Tibial nerve (tissue), 4 donors: ENCODE measurements around the gene JMJD7. TPM values are rescaled to one million over a fixed set of nuclear protein-coding genes. Genes with fewer than 3 reads are reported as not detected.

Source experiments
- DNase-seq, 2 donors: peaks; one replicate each; pipeline ENCODE4 v3.0.0-alpha.2; 2019; ENCODE audit warnings: low spot score in 2 of 2
- H3K27ac ChIP-seq, 4 donors: fragments of 200-600 bp; sonication (generic) in 3 of 4; one replicate each; pipeline ENCODE4 v1.5.1; 2017 to 2019; ENCODE audit warnings: mild to moderate bottlenecking in 1 of 4
- H3K27me3 ChIP-seq, 2 donors: fragments of 200-600 bp; sonication (generic) in 1 of 2; one replicate each; pipeline versions ENCODE4 v1.5.1 to v1.6.0; 2017 to 2019
- H3K36me3 ChIP-seq, 3 donors: fragments of 200-600 bp; sonication (generic); one replicate each; pipeline ENCODE4 v1.5.1; 2018 to 2019
- H3K4me1 ChIP-seq, 4 donors: fragments of 200-600 bp; sonication (generic) in 3 of 4; one replicate each; pipeline ENCODE4 v1.5.1; 2017 to 2019
- H3K4me3 ChIP-seq, 4 donors: fragments of 200-600 bp; sonication (generic) in 3 of 4; one replicate each; pipeline ENCODE4 v1.5.1; 2017 to 2019; ENCODE audit warnings: mild to moderate bottlenecking in 1 of 4, moderate library complexity in 1 of 4
- H3K9me3 ChIP-seq, 4 donors: fragments of 200-600 bp; sonication (generic) in 3 of 4; one replicate each; pipeline ENCODE4 v1.5.1; 2017 to 2019
- CTCF ChIP-seq, 5 experiments: fragments of 200-600 bp in 3 of 5; fragments of 450-650 bp in 2 of 5; sonication (generic) in 3 of 5; IDR thresholded peaks; one replicate each; pipeline ENCODE4 v1.5.1; 2016 to 2019; ENCODE audit warnings: antibody characterized with exemption in 5 of 5, mild to moderate bottlenecking in 3 of 5, moderate library complexity in 2 of 5
- EP300 ChIP-seq, 2 donors: sonication (generic); formaldehyde crosslinking; IDR thresholded peaks; one replicate each; pipeline ENCODE4 v1.6.1; 2017; ENCODE audit warnings: antibody characterized with exemption in 2 of 2, mild to moderate bottlenecking in 1 of 2
- POLR2A ChIP-seq, 2 donors: fragments of 450-650 bp; IDR thresholded peaks; one replicate each; pipeline ENCODE4 v1.6.1; 2017; ENCODE audit warnings: antibody characterized with exemption in 2 of 2, mild to moderate bottlenecking in 2 of 2, moderate library complexity in 2 of 2
- WGBS, 2 donors: methylation state at CpG; one replicate each; pipeline ENCODE4 v1.1.5; 2018; 5-methylcytosine and 5-hydroxymethylcytosine counted together
- total RNA-seq, 4 donors: library from RNA; depleted of rRNA; stranded (reverse); fragments of >200 nt; gene quantifications; one replicate each; pipeline ENCODE4 v1.1.0, GENCODE V29; 2016

Gene JMJD7
- total RNA-seq, 4 donors from 2014 or later, result 9.0 to 16.8 (median 12.0) TPM

DNA sequence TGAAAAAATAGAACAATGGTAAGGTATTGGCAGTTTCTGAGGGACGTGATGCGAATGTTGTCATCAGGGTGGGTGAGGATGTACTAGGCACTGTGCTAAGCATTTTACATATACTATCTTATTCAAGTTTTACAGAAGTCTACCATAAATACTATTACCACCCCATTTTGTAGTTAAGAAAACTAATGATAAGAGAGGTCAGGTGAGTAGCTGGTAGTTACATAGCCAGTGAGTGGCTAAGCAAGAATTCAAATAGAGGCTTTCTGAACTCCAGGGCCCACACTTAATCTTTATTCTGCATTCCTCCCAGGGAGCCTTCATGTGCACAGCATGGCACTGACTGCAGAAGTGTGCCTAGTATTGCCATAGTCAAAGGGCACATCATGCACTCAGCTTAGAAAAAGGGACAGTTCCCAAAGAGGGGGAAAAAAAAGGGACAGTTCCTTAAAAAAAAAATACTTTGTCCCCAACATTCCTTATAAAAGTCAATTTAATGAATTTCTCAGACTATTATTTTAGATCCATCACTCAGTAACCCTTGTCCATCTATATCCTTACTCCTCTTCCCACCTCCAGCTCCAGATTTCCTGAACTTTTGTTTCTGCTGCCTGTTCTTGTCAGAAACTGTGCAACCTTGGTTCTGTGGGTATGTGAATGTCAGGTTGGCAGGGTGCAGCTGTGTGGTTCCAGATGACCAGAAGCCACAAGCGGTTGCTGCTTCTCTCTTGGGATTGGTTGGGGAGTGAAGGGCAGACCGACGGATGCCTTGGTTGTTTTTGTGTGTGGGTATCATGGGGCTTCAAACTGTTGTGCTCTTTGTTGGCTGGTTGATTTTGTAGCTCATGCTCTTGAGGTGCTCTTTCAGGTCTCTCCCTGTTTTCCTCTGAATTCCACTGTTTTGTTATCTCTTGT, 45.3 kb upstream of the JMJD7 start:
- no peak overlapping the region for H3K27ac ChIP-seq
- TF ChIP-seq EP300 (IDR thresholded peaks at IDR 0.05), result no peak
- no peak for TF ChIP-seq CTCF (IDR thresholded peaks at IDR 0.05)
- TF ChIP-seq POLR2A (IDR thresholded peaks at IDR 0.05), result no peak
- H3K4me3 ChIP-seq, result no peak overlapping the region
- WGBS, 2 donors, result 91% methylated on average over 5 of the region's 5 CpGs
- DNase-seq, result no peak
- peaks cover 0 to 21% (median 1%) of the 10 kb centered on the region in 4 donors for H3K4me1 ChIP-seq
- no peaks in the 10 kb centered on the region for H3K36me3 ChIP-seq
- no peaks in the 10 kb centered on the region for H3K27me3 ChIP-seq
- no peaks in the 10 kb centered on the region for H3K9me3 ChIP-seq

GRCh38 chr15:41783296-41783695, 44.6 kb upstream of the JMJD7 start:
- no peak overlapping the region for H3K4me3 ChIP-seq
- no peak overlapping the region for H3K27ac ChIP-seq
- H3K9me3 ChIP-seq, result no peaks in the 10 kb centered on the region
- no peaks in the 10 kb centered on the region for H3K36me3 ChIP-seq
- TF ChIP-seq POLR2A (IDR thresholded peaks at IDR 0.05) (no peak), CTCF (IDR thresholded peaks at IDR 0.05) (no peak), EP300 (IDR thresholded peaks at IDR 0.05) (no peak)
- peaks cover 0 to 15% (median 1%) of the 10 kb centered on the region in 4 donors for H3K4me1 ChIP-seq
- 89 to 92% methylated on average over 1 of the region's 1 CpG for WGBS, 2 donors
- no peaks in the 10 kb centered on the region for H3K27me3 ChIP-seq
- DNase-seq, result no peak

DNA sequence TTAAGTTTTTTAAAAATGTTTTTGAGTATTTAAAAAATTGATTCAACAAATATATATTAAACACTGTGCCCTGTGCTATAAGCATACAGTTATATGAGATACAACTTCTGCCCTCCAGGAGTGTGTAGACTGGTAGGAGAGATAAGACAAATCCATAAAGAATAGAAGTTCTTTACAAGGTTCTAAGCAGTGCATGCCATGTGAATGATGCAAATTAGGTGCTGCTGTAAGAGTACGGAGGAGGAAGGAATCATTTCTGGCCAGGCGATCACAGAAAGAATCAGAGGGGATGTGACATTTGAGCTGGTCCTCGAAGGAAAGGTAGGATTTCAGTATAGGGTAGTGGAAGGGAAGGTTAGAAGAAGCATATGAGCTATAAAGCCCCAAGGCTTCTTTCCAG, 39.6 kb upstream of the JMJD7 start:
- Histone ChIP-seq H3K4me1 (peaks cover 0 to 47% (median 13%) of the 10 kb centered on the region in 4 donors), H3K36me3 (no peaks in the 10 kb centered on the region), H3K27ac (peak overlapping the region in 2 of 4 donors; percentile 54 to 66), H3K27me3 (no peaks in the 10 kb centered on the region), H3K9me3 (no peaks in the 10 kb centered on the region), H3K4me3 (no peak overlapping the region)
- no peak for DNase-seq
- no peak for TF ChIP-seq EP300 (IDR thresholded peaks at IDR 0.05)
- no peak for TF ChIP-seq POLR2A (IDR thresholded peaks at IDR 0.05)
- TF ChIP-seq CTCF (IDR thresholded peaks at IDR 0.05), result no peak
- 74 to 80% methylated on average over 3 of the region's 3 CpGs for WGBS, 2 donors

- no peaks in the 10 kb centered on the region for H3K9me3 ChIP-seq
- H3K27me3 ChIP-seq, result no peaks in the 10 kb centered on the region
- H3K4me3 ChIP-seq, result no peak overlapping the region
- H3K27ac ChIP-seq, result peak overlapping the region in 2 of 4 donors; percentile 54 to 66
- no peak for TF ChIP-seq EP300 (IDR thresholded peaks at IDR 0.05)
- no peak for TF ChIP-seq POLR2A (IDR thresholded peaks at IDR 0.05)
- no peak for TF ChIP-seq CTCF (IDR thresholded peaks at IDR 0.05)
- no peaks in the 10 kb centered on the region for H3K36me3 ChIP-seq
- no peak for DNase-seq
- 51 to 59% methylated on average over 4 of the region's 4 CpGs for WGBS, 2 donors
- H3K4me1 ChIP-seq, result peaks cover 0 to 47% (median 13%) of the 10 kb centered on the region in 4 donors
Measured at GRCh38 chr15:41789236-41789635, 38.7 kb upstream of the JMJD7 start.

GRCh38 chr15:41789662-41790061, 38.2 kb upstream of the JMJD7 start:
- Histone ChIP-seq H3K9me3 (no peaks in the 10 kb centered on the region), H3K27ac (peak overlapping the region in 2 of 4 donors; percentile 54 to 66), H3K4me1 (peaks cover 0 to 49% (median 13%) of the 10 kb centered on the region in 4 donors), H3K36me3 (no peaks in the 10 kb centered on the region), H3K4me3 (no peak overlapping the region), H3K27me3 (no peaks in the 10 kb centered on the region)
- TF ChIP-seq CTCF (IDR thresholded peaks at IDR 0.05), result no peak
- no peak for TF ChIP-seq POLR2A (IDR thresholded peaks at IDR 0.05)
- no peak for TF ChIP-seq EP300 (IDR thresholded peaks at IDR 0.05)
- no peak for DNase-seq
